Activated CD8-positive, alpha-beta memory T cell treated with anti-CD3 and anti-CD28 coated beads, Interleukin-2, amount 50 U/mL, for 4 hours (primary cell): Measurements from ENCODE around the gene MT2A.
A peak's percentile ranks its signal among the peaks of the same experiment; 100 is the strongest.
"Not testable (repeated sequence)": the region's sequence is repeated elsewhere in the genome, so short reads cannot be mapped to it uniquely, and the experiment has no call there.

Source experiments
- DNase-seq: peaks from one replicate; pipeline ENCODE4 v3.0.0-alpha.2; 2020

Gene MT2A

DNA sequence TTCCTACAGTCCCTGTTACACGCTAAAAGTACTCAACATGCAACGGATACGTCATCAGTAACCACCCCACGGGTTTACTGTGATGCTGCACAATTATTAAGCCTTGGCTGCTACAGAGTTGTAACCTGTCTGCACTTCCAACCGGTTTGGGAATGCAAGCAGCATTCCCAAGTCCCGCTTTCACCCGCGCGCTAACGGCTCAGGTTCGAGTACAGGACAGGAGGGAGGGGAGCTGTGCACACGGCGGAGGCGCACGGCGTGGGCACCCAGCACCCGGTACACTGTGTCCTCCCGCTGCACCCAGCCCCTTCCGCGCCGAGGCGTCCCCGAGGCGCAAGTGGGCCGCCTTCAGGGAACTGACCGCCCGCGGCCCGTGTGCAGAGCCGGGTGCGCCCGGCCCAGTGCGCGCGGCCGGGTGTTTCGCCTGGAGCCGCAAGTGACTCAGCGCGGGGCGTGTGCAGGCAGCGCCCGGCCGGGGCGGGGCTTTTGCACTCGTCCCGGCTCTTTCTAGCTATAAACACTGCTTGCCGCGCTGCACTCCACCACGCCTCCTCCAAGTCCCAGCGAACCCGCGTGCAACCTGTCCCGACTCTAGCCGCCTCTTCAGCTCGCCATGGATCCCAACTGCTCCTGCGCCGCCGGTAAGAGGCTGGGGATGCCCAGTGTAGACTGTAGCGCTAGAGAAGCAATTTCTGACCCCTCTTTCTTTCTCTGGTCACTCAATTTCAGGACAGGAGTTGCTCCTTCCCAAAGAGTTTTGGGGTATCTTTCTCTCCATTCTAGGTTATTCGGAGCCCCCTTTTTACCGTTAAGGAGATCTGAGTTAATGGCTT is at the start of gene MT2A:
Gene MT2A, plus strand, starts transcription at position 542 of the 833 bp plus-strand sequence. Its CDS starts 72 bp downstream, at position 614.
- peak; percentile 86 for DNase-seq

DNA sequence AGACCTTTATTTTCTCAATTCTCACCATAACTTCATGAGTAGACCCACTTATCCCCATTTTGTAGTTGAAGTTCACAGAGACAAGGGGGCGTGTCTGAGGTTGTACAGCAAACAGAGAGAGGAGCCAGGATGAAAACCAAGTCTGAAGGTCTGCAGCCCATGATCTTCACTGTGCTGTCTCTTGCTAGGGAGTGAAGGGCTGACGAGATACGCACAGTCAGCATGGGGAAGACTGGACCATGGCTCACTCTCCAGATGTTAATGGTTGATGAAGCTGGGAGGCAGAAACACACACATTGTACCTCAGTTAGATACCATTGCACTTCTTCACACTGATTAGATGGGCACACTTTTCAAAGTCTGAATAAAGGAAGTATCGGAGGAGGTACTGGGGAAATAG is 49.3 kb upstream of the MT2A start:
- no peak for DNase-seq

- no peak for DNase-seq
Observed at GRCh38 chr16:56560447-56560846, 47.9 kb upstream of the MT2A start.

DNA sequence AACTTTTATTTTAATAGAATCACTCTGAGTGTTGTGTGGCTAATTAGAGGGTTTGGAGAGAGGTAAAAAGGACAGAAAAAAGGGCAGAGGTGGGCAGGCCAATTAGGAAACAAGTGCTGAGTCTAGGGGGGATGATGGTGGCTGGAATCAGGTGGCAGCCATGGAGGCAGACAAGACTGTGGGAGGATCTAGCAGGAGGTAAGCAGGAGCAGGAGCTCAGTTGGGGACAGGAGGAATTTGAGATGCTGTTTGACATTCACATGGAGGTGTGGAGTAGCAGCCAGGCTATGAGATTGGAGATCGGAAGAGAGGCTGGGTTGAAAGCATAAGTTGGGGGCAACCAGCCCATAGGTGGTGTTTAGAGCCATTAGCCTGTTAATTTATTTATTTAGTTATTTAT is 47.3 kb upstream of the MT2A start:
- no peak for DNase-seq

- no peak for DNase-seq
Observed at GRCh38 chr16:56564793-56565477, 43.4 kb upstream of the MT2A start, which contains the start of gene MT4. Gene MT4, plus strand, starts transcription at chr16:56565073. Its CDS starts 56 bp downstream, at chr16:56565129.

DNA sequence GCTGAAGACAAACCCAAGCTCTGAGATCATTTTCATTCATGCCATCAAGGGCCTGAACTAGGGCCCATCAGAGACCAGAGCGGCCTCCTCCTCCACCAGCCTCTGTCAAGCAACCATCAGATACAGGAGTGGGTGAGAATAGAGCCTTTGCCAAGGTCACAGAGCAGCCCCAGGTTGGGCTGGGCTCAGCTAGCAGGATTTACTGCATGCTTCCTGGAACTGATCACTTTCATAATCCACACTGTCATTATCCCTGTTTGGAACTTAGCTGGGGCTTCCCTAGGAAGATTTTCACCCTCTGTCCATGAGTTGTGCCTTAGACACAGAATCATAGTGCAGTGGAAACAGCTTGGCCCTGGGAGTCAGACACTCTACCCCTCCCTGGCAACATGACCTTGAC is 38.4 kb upstream of the MT2A start:
- DNase-seq: no peak

GRCh38 chr16:56571525-56571924 is 36.9 kb upstream of the MT2A start:
- DNase-seq: no peak

DNA sequence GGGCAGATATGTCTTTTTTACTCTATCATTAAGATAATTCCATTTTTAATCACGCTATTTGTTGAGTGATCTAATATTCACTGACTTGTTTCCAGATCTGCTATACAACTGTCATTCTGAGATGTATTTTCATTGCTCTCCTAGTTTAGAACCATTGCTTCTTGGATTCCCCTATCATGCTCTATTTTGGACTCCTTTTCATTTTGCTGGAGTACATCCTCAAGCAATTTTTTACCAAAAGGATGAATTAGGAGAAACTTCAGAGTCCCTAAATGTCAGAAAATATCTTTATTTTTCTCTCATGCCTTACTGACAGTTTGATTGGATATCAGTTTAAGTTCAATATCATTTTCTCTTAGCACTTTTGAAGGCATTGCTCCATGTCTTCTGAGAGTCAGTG is 33.8 kb upstream of the MT2A start:
- DNase-seq: no peak

GRCh38 chr16:56576585-56577299 is 31.6 kb upstream of the MT2A start:
- peak; percentile 82 for DNase-seq

- no peak for DNase-seq
Observed at GRCh38 chr16:56577300-56577625, 31.1 kb upstream of the MT2A start.

DNA sequence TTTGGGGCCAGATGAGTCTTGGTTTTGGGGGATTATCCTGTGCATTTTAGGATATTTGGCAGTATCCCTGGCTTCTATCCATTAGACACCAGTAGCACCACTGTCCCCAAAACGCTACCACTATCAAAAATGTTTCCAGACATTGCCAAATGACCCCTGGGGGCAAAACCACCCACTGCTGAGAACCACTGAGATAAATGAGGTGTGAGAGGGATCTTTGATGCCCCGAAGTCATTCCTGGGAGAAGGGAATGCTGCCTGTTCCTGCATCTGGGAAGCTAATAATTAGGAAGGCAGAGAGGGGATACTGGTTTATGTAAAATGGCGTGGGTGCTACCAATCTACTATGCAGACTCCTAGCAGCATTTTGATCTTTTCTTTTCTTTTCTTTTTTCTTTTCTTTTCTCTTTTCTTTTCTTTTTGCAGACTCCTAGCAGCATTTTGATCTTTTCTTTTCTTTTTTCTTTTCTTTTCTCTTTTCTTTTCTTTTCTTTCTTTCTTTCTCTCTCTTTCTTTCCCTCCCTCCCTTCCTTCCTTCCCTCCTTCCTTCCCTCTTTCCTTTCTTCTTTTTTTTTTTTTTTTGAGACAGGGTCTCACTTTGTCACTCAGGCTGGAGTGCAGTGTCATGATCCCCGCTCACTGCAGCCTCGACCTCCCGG is 27.9 kb upstream of the MT2A start:
- DNase-seq: no peak

DNA sequence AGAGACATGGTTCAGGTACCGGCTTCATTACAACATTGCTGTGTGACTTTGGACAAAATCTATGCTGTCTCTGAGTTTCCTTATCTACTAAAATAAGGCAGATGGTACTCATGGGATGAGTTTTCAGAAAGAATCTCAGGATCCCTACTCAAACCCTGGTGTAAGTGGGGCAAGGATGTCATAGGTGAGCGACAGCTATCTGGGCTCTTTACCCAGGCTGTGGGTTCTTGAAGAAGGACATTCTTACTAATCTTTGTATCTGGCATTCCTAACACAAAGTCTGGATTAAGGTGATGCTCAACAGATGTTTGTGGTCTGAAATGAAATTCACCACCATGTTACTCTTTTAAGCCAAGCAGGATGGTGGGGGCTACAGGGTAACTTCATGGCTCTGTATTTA is 25.5 kb upstream of the MT2A start:
- not testable (repeated sequence) for DNase-seq

DNA sequence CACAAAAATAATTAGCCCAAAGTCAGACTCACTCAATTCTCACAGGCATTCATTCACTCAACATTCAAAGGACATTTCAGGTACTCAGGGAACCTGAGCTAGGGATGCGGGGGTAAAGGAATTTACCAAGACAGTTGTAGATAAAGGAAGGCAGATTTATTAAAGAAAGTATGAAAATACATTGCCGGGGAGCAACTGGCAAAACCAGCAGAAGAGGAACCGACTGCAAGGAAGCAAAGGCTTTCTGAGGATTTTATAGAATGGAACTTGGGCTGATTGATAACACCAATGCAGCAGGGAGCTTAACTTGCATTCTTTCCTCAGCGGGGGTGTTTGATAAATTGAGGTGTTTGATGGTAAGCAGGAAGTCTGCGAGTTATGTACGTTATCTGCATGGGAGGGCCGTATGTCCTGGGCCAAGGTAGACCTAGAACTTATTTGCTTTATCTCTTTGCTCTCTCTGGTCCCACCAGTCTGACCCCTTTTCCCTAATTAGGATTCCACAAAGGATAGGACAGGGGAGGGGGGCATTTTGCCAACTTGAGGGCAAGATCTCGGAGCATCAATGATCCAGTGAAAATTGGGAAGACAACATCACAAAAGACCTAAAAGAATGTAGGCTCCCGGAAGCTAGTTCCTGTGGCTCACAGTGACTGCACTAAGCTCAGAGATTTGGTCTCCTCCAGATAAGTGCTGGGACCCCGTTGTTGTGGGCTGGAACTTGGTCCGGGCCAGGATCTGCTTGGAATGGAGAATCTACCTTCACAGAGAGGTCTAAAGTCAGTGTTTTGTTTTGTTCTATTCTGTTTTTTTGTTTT is 24.8 kb upstream of the MT2A start:
- no peak for DNase-seq

DNA sequence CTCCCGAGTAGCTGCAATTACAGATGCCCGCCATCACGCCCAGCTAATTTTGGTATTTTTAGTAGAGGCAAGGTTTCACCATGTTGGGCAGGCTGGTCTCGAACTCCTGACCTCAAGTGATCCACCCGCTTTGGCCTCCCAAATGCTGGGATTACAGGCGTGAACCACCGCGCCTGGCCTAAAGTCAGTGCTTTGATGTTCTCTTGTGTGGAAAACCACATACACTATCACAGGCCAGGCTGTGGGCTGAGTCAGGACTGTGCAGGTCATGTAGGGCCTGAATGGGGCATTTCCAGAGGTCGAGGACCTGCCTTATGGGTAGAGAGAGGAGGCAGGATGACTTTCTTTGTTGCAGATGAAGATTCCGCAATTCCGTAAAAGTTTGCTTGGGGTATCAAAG is 24.1 kb upstream of the MT2A start:
- DNase-seq: no peak

- no peak for DNase-seq
Observed at GRCh38 chr16:56588781-56589140, 19.6 kb upstream of the MT2A start.

- peak; percentile 35 for DNase-seq
Observed at GRCh38 chr16:56589141-56590039, 19.0 kb upstream of the MT2A start, which contains the start of gene MT3. Gene MT3, plus strand, starts transcription at chr16:56589528. Its CDS starts 63 bp downstream, at chr16:56589591.

- no peak for DNase-seq
Observed at GRCh38 chr16:56591377-56592060, 16.9 kb upstream of the MT2A start.

GRCh38 chr16:56593573-56594291 is 14.7 kb upstream of the MT2A start:
- DNase-seq: no peak

DNA sequence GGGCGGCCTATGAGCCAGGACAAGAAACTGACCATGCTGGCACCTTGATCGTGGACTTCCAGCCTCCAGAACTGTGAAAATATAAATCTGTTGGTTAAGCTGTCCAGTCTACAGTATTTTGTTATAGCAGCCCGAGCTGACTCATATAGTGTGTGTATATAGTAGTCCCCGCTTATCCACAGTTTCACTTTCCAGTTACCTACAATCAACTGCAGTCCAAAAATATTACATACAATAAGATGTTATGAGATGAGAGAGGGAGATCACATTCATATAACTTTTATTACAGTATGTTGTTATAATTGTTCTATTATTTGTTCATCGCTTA is 14.1 kb upstream of the MT2A start:
- DNase-seq: no peak

DNA sequence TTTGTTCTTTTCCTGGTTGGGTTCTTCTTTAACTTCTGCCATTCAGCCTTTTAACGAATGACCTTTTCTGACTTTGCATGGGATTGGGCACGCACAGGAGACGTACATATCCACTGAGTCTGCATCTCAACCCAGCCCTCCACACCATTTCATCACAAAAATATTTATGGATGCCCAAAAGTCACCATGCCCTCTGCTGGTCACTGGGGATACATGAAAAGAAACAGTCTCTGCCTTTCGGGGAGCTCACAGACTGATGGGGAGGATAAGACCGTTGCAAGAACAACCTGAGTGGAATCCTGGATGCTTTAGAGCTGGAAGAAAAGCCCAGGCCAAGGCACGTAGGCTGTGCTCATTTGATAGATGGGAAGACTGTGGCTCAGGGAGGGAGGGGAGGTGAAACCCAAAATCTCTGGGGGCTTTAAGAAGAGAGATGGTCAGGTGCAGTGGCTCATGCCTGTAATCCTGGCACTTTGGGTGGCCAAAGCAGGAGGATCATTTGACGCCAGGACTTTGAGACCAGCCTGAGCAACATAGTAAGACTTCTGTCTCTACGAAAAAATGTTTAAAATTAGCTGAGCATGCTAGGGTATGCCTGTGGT is 7.9 kb upstream of the MT2A start:
- DNase-seq: no peak
